Measurements from ENCODE around the gene SLC37A1.
A peak's percentile ranks its signal among the peaks of the same experiment; 100 is the strongest.

Gene SLC37A1

GRCh38 chr21:42546433-42546832 lies 32.8 kb downstream of the SLC37A1 start:
- no peak for DNase-seq

- DNase-seq, result no peak
Observed at GRCh38 chr21:42547001-42547905, 33.6 kb downstream of the SLC37A1 start.

GRCh38 chr21:42547906-42548365 lies 34.3 kb downstream of the SLC37A1 start:
- no peak for DNase-seq

GRCh38 chr21:42548687-42549406 lies 35.2 kb downstream of the SLC37A1 start:
- no peak for DNase-seq

- peak; percentile 45 to 80 for DNase-seq
Observed at GRCh38 chr21:42550817-42551216, 37.2 kb downstream of the SLC37A1 start.

GRCh38 chr21:42552407-42553336 lies 39.0 kb downstream of the SLC37A1 start:
- no peak for DNase-seq

GRCh38 chr21:42553435-42553834 lies 39.8 kb downstream of the SLC37A1 start:
- no peak for DNase-seq

- DNase-seq, result no peak
Observed at GRCh38 chr21:42554251-42554961, 40.8 kb downstream of the SLC37A1 start.

GRCh38 chr21:42555756-42556438 lies 42.2 kb downstream of the SLC37A1 start:
- no peak for DNase-seq

- no peak for DNase-seq
Observed at GRCh38 chr21:42556476-42556875, 42.8 kb downstream of the SLC37A1 start.

- no peak for DNase-seq
Observed at GRCh38 chr21:42556960-42557359, 43.3 kb downstream of the SLC37A1 start.

GRCh38 chr21:42557420-42557819 lies 43.8 kb downstream of the SLC37A1 start:
- no peak for DNase-seq

- DNase-seq, result no peak
Observed at GRCh38 chr21:42558368-42558767, 44.7 kb downstream of the SLC37A1 start.

- DNase-seq, result no peak
Observed at GRCh38 chr21:42558846-42559245, 45.2 kb downstream of the SLC37A1 start.

- DNase-seq, result no peak
Observed at GRCh38 chr21:42559326-42559725, 45.7 kb downstream of the SLC37A1 start.

- peak in 1 of 2 experiments; percentile 7 for DNase-seq
Observed at GRCh38 chr21:42560517-42561179, 47.0 kb downstream of the SLC37A1 start.

- DNase-seq, result peak; percentile 80 to 95
Observed at GRCh38 chr21:42561762-42562650, 48.4 kb downstream of the SLC37A1 start.

- no peak for DNase-seq
Observed at GRCh38 chr21:42562816-42563215, 49.2 kb downstream of the SLC37A1 start.

GRCh38 chr21:42563261-42563660 lies 49.6 kb downstream of the SLC37A1 start:
- DNase-seq, result no peak

- no peak for DNase-seq
Observed at GRCh38 chr21:42563686-42564085, 50.0 kb downstream of the SLC37A1 start.
